ENCODE measurements around the gene AOX1.
"Not testable (repeated sequence)": the region's sequence is repeated elsewhere in the genome, so short reads cannot be mapped to it uniquely, and the experiment has no call there.

AOX1 gene

GRCh38 chr2:200622106-200622505 is 36.3 kb downstream of the AOX1 start:
- DNase-seq (ENCODE audit: insufficient read length, low spot score) (no peak), FAIRE-seq (no peak)
- TF ChIP-seq POU2F2 (IDR thresholded peaks at IDR 0.05; ENCODE audit: low read depth, low read length): no peak
- no peak for TF ChIP-seq POLR2A (IDR thresholded peaks at IDR 0.05; ENCODE audit: low read depth, low read length)
- TF ChIP-seq TAF1 (IDR thresholded peaks at IDR 0.05; ENCODE audit: low read depth, low read length): no peak
- no peak for TF ChIP-seq PAX5 (IDR thresholded peaks at IDR 0.05; ENCODE audit: insufficient read depth, low read length, severe bottlenecking)
- no peak for TF ChIP-seq POLR2AphosphoS5 (IDR thresholded peaks at IDR 0.05; ENCODE audit: low read depth, low read length)

GRCh38 chr2:200624026-200624425 is 38.2 kb downstream of the AOX1 start:
- DNase-seq (ENCODE audit: insufficient read length, low spot score) (no peak), FAIRE-seq (no peak)
- TF ChIP-seq PAX5 (IDR thresholded peaks at IDR 0.05; ENCODE audit: insufficient read depth, low read length, severe bottlenecking): no peak
- TF ChIP-seq POLR2A (IDR thresholded peaks at IDR 0.05; ENCODE audit: low read depth, low read length): no peak
- no peak for TF ChIP-seq POU2F2 (IDR thresholded peaks at IDR 0.05; ENCODE audit: low read depth, low read length)
- TF ChIP-seq POLR2AphosphoS5 (IDR thresholded peaks at IDR 0.05; ENCODE audit: low read depth, low read length): no peak

- FAIRE-seq (no peak), DNase-seq (ENCODE audit: insufficient read length, low spot score) (no peak)
- TF ChIP-seq SPI1 (IDR thresholded peaks at IDR 0.05; ENCODE audit: low read depth, low read length): no peak
- no peak for TF ChIP-seq PAX5 (IDR thresholded peaks at IDR 0.05; ENCODE audit: insufficient read depth, low read length, severe bottlenecking)
- TF ChIP-seq TAF1 (IDR thresholded peaks at IDR 0.05; ENCODE audit: low read depth, low read length): no peak
- TF ChIP-seq POLR2A (IDR thresholded peaks at IDR 0.05; ENCODE audit: low read depth, low read length): no peak
- no peak for TF ChIP-seq POU2F2 (IDR thresholded peaks at IDR 0.05; ENCODE audit: low read depth, low read length)
- TF ChIP-seq POLR2AphosphoS5 (IDR thresholded peaks at IDR 0.05; ENCODE audit: low read depth, low read length): no peak
Observed at GRCh38 chr2:200624658-200625057, 38.8 kb downstream of the AOX1 start.

- DNase-seq (ENCODE audit: insufficient read length, low spot score): no peak
- FAIRE-seq: no peak
- no peak for TF ChIP-seq POLR2AphosphoS5 (IDR thresholded peaks at IDR 0.05; ENCODE audit: low read depth, low read length)
- TF ChIP-seq PAX5 (IDR thresholded peaks at IDR 0.05; ENCODE audit: insufficient read depth, low read length, severe bottlenecking): no peak
- TF ChIP-seq POU2F2 (IDR thresholded peaks at IDR 0.05; ENCODE audit: low read depth, low read length): no peak
- no peak for TF ChIP-seq TAF1 (IDR thresholded peaks at IDR 0.05; ENCODE audit: low read depth, low read length)
Observed at GRCh38 chr2:200625282-200625681, 39.5 kb downstream of the AOX1 start.

GRCh38 chr2:200625958-200626363 is 40.1 kb downstream of the AOX1 start:
- no peak for DNase-seq (ENCODE audit: insufficient read length, low spot score)
- no peak for FAIRE-seq
- TF ChIP-seq TAF1 (IDR thresholded peaks at IDR 0.05; ENCODE audit: low read depth, low read length) (no peak), POLR2AphosphoS5 (IDR thresholded peaks at IDR 0.05; ENCODE audit: low read depth, low read length) (no peak), SPI1 (IDR thresholded peaks at IDR 0.05; ENCODE audit: low read depth, low read length) (no peak), POU2F2 (IDR thresholded peaks at IDR 0.05; ENCODE audit: low read depth, low read length) (no peak), POLR2A (IDR thresholded peaks at IDR 0.05; ENCODE audit: low read depth, low read length) (no peak), PAX5 (IDR thresholded peaks at IDR 0.05; ENCODE audit: insufficient read depth, low read length, severe bottlenecking) (no peak)

GRCh38 chr2:200627110-200627770 is 41.4 kb downstream of the AOX1 start:
- no peak for FAIRE-seq

GRCh38 chr2:200628461-200628860 is 42.6 kb downstream of the AOX1 start:
- DNase-seq (ENCODE audit: insufficient read length, low spot score); FAIRE-seq: not testable (repeated sequence)

More at GRCh38 chr2:200627110-200627770, 41.4 kb downstream of the AOX1 start:
- no peak for DNase-seq (ENCODE audit: insufficient read length, low spot score)
- TF ChIP-seq POU2F2 (IDR thresholded peaks at IDR 0.05; ENCODE audit: low read depth, low read length) (no peak), POLR2AphosphoS5 (IDR thresholded peaks at IDR 0.05; ENCODE audit: low read depth, low read length) (no peak), POLR2A (IDR thresholded peaks at IDR 0.05; ENCODE audit: low read depth, low read length) (no peak), TAF1 (IDR thresholded peaks at IDR 0.05; ENCODE audit: low read depth, low read length) (no peak), PAX5 (IDR thresholded peaks at IDR 0.05; ENCODE audit: insufficient read depth, low read length, severe bottlenecking) (no peak), SPI1 (IDR thresholded peaks at IDR 0.05; ENCODE audit: low read depth, low read length) (no peak)

- DNase-seq (ENCODE audit: insufficient read length, low spot score) (no peak), FAIRE-seq (no peak)
- no peak for TF ChIP-seq POLR2A (IDR thresholded peaks at IDR 0.05; ENCODE audit: low read depth, low read length)
- TF ChIP-seq SPI1 (IDR thresholded peaks at IDR 0.05; ENCODE audit: low read depth, low read length): no peak
- TF ChIP-seq TAF1 (IDR thresholded peaks at IDR 0.05; ENCODE audit: low read depth, low read length): no peak
- TF ChIP-seq POU2F2 (IDR thresholded peaks at IDR 0.05; ENCODE audit: low read depth, low read length): no peak
- no peak for TF ChIP-seq POLR2AphosphoS5 (IDR thresholded peaks at IDR 0.05; ENCODE audit: low read depth, low read length)
- TF ChIP-seq PAX5 (IDR thresholded peaks at IDR 0.05; ENCODE audit: insufficient read depth, low read length, severe bottlenecking): no peak
Observed at GRCh38 chr2:200631287-200631686, 45.5 kb downstream of the AOX1 start.

GRCh38 chr2:200634231-200634964 is 48.6 kb downstream of the AOX1 start:
- no peak for FAIRE-seq
- TF ChIP-seq TAF1 (IDR thresholded peaks at IDR 0.05; ENCODE audit: low read depth, low read length) (no peak), POU2F2 (IDR thresholded peaks at IDR 0.05; ENCODE audit: low read depth, low read length) (no peak), SPI1 (IDR thresholded peaks at IDR 0.05; ENCODE audit: low read depth, low read length) (no peak), POLR2A (IDR thresholded peaks at IDR 0.05; ENCODE audit: low read depth, low read length) (no peak), PAX5 (IDR thresholded peaks at IDR 0.05; ENCODE audit: insufficient read depth, low read length, severe bottlenecking) (no peak)
- DNase-seq (ENCODE audit: insufficient read length, low spot score): no peak

- no peak for TF ChIP-seq PAX5 (IDR thresholded peaks at IDR 0.05; ENCODE audit: insufficient read depth, low read length, severe bottlenecking)
- no peak for TF ChIP-seq TAF1 (IDR thresholded peaks at IDR 0.05; ENCODE audit: low read depth, low read length)
- TF ChIP-seq POLR2AphosphoS5 (IDR thresholded peaks at IDR 0.05; ENCODE audit: low read depth, low read length): no peak
- TF ChIP-seq POU2F2 (IDR thresholded peaks at IDR 0.05; ENCODE audit: low read depth, low read length): no peak
- no peak for TF ChIP-seq SPI1 (IDR thresholded peaks at IDR 0.05; ENCODE audit: low read depth, low read length)
- DNase-seq (ENCODE audit: insufficient read length, low spot score) (no peak), FAIRE-seq (no peak)
Observed at GRCh38 chr2:200635251-200635650, 49.4 kb downstream of the AOX1 start.

Data from GM12891 (cell line).